Measurements from ENCODE around the gene SPAG17.

- TF ChIP-seq ZZZ3 (CRISPR knock-in tag; IDR thresholded peaks at IDR 0.05; ENCODE audit: borderline replicate concordance) (no peak), TP53 (CRISPR knock-in tag; conservative IDR thresholded peaks at IDR 0.05) (no peak)
These were observed 94.9 kb downstream of the SPAG17 start for GRCh38 chr1:118090130-118090529.
